Activated naive CD4-positive, alpha-beta T cell treated with anti-CD3 and anti-CD28 coated beads for 36 hours (primary cell): ENCODE results near the gene UPK2. TPM values are rescaled to one million over a fixed set of nuclear protein-coding genes. Genes with fewer than 3 reads are reported as not detected.

Experiments
- CTCF ChIA-PET: fragments of 350-600 bp; sonication (Branson Sonifier 250); formaldehyde crosslinking; loops from one replicate; lab custom pipeline; 2021; ENCODE audit warnings: antibody characterized with exemption; lab: Charles Lee
- DNase-seq: peaks from one replicate; pipeline ENCODE4 v3.0.0-alpha.2; 2020
- H3K27ac Mint-ChIP-seq: one replicate; pipeline ENCODE4 v1.8.0; 2021; ENCODE audit warnings: mild to moderate bottlenecking, mixed read lengths
- H3K27me3 Mint-ChIP-seq: one replicate; pipeline ENCODE4 v1.8.0; 2021; ENCODE audit warnings: low read depth, mixed read lengths
- H3K36me3 Mint-ChIP-seq: one replicate; pipeline ENCODE4 v1.8.0; 2021; ENCODE audit warnings: low read depth, mixed read lengths
- H3K4me1 Mint-ChIP-seq: one replicate; pipeline ENCODE4 v1.8.0; 2021; ENCODE audit warnings: low read depth, mixed read lengths
- H3K4me3 Mint-ChIP-seq: one replicate; pipeline ENCODE4 v1.8.0; 2021; ENCODE audit warnings: mild to moderate bottlenecking, moderate library complexity, mixed read lengths
- H3K9me3 Mint-ChIP-seq: one replicate; pipeline ENCODE4 v1.8.0; 2021; ENCODE audit warnings: mixed read lengths
- intact Hi-C: fragments of 100-400 bp; cut with micrococcal nuclease; formaldehyde crosslinking; loops from one replicate; pipeline ENCODE4 v1.15.1; 2023
- total RNA-seq, 2 experiments: library from RNA; stranded (reverse); gene quantifications; one replicate each; pipeline ENCODE4 v1.2.3, GENCODE V29; 2021

The UPK2 gene
- under 1 TPM; 0.25 to 0.45 TPM for total RNA-seq

DNA sequence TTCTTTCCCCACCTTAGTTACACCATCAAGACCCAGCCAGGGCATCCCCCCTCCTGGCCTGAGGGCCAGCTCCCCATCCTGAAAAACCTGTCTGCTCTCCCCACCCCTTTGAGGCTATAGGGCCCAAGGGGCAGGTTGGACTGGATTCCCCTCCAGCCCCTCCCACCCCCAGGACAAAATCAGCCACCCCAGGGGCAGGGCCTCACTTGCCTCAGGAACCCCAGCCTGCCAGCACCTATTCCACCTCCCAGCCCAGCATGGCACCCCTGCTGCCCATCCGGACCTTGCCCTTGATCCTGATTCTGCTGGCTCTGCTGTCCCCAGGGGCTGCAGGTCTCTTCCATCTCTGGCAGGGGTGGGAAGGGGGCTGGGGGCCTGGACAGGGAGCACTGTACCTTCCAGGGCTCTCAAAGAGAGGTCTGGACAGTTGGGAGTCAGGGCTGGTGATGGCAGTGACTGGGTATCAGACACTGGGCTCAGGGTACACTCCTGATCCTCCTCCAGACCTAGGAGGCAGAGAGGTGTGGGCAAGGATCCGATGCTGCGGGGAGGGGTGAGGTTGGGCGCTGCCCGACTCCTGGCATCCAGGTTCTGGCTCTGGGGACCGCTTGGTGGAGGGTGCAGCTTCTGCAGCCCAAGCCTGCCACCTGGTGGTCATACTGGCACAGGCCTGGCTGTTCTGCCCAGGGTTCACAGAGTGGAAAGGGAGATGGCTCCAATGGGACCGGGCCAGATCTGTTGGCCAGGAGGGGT is at the start of gene UPK2:
Gene UPK2, plus strand, starts transcription at position 205 of the 753 bp plus-strand sequence. Its CDS starts 53 bp downstream, at position 258.
- H3K27me3 Mint-ChIP-seq, result no peaks in the 10 kb centered on the region
- H3K27ac Mint-ChIP-seq, result no peak within 1 kb of the TSS
- H3K9me3 Mint-ChIP-seq, result no peaks in the 10 kb centered on the region
- CTCF ChIA-PET, result interaction anchor here (0.6 to 7.0 kb wide), 11 partner anchors 13 to 296 kb away, joined by 3 to 49 read pairs (median 7); no protein-coding TSS in a partner anchor
- no peak within 1 kb of the TSS for H3K4me3 Mint-ChIP-seq
- H3K36me3 Mint-ChIP-seq, result no peaks in the 10 kb centered on the region
- peak; percentile 95 for DNase-seq
- H3K4me1 Mint-ChIP-seq, result peaks cover 5% of the 10 kb centered on the region
- intact Hi-C loops, result loop anchor here (1.0 to 2.0 kb wide), 5 partner anchors 26 to 361 kb away; no protein-coding TSS in a partner anchor

DNA sequence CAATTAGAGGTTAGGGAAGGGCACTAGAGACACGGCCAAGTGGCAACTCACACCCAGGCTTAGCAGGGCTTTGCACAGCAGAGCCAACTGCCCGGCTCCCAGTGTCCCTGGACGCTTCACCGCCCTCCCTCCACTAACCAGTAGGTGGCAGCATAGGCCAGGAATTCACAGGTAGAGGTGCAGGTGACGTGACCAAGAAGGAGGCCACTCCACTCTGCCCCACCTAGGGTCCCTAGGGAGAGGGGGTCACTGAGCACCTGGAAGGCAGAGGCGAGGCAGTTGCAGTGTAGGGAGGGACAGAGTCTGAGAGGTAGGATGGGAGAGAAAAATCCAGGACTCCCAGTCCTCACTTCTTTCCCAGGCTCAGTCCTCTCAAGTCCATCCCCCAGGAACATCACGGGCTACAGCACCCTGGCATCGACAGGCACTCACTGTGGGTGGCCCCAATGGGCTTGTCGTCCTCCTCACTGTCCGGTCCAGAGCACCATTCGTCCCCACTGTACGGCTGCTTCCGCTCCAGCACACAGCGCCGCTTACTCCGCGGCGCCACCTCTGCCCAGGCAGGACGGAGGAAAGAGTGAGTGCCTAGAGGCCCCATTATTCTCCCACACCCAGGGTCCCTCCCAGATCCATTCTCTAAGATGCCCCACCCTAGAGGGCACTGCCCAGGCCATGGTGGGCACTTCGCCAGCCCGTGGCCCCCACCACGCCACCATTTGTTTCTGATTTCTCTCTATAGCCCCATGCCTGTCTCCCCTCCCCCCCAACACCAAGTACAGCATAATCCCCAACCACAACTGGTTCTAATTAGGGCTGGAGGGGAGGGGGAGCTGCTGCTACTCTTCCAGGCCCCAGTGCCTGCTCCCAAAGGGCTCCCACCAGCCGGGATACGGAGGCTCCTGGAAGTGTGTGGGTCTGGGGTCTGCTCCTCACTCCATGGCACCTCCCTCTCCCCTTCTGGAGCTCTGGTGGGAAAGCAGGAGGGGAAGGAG is 48.8 kb upstream of the UPK2 start:
- no peaks in the 10 kb centered on the region for H3K27me3 Mint-ChIP-seq
- CTCF ChIA-PET, result interaction anchor here (0.8 to 3.3 kb wide), 13 partner anchors 12 to 247 kb away, joined by 3 to 15 read pairs (median 5); partner anchors contain the start of gene CXCR5
- H3K4me1 Mint-ChIP-seq, result peaks cover 45% of the 10 kb centered on the region
- no peak overlapping the region for H3K4me3 Mint-ChIP-seq
- H3K36me3 Mint-ChIP-seq, result peaks cover 13% of the 10 kb centered on the region
- peak; percentile 96 for DNase-seq
- intact Hi-C loops, result loop anchor here (1.0 to 5.0 kb wide), 4 partner anchors 21 to 123 kb away; partner anchors contain the start of genes SLC37A4 and UPK2
- H3K27ac Mint-ChIP-seq, result peak overlapping the region; percentile 80
- H3K9me3 Mint-ChIP-seq, result no peaks in the 10 kb centered on the region

GRCh38 chr11:118908264-118908663 is 47.8 kb upstream of the UPK2 start:
- no peaks in the 10 kb centered on the region for H3K27me3 Mint-ChIP-seq
- no peak overlapping the region for H3K27ac Mint-ChIP-seq
- intact Hi-C loops, result loop anchor here (5.0 kb wide), 1 partner anchor 34 kb away; no protein-coding TSS in a partner anchor
- CTCF ChIA-PET, result interaction anchor here (0.9 to 3.1 kb wide), 7 partner anchors 13 to 218 kb away, joined by 4 to 13 read pairs (median 5); partner anchors contain the start of gene UPK2
- H3K36me3 Mint-ChIP-seq, result peaks cover 13% of the 10 kb centered on the region
- H3K4me3 Mint-ChIP-seq, result no peak overlapping the region
- no peaks in the 10 kb centered on the region for H3K9me3 Mint-ChIP-seq
- peaks cover 53% of the 10 kb centered on the region for H3K4me1 Mint-ChIP-seq
- no peak for DNase-seq

- peaks cover 13% of the 10 kb centered on the region for H3K36me3 Mint-ChIP-seq
- peak overlapping the region; percentile 75 for H3K27ac Mint-ChIP-seq
- CTCF ChIA-PET, result interaction anchor here (0.6 to 3.1 kb wide), 10 partner anchors 13 to 219 kb away, joined by 3 to 13 read pairs (median 4); partner anchors contain the start of gene UPK2
- no peaks in the 10 kb centered on the region for H3K27me3 Mint-ChIP-seq
- peaks cover 60% of the 10 kb centered on the region for H3K4me1 Mint-ChIP-seq
- H3K9me3 Mint-ChIP-seq, result no peaks in the 10 kb centered on the region
- intact Hi-C loops, result loop anchor here (5.0 kb wide), 1 partner anchor 33 kb away; no protein-coding TSS in a partner anchor
- no peak overlapping the region for H3K4me3 Mint-ChIP-seq
- DNase-seq, result no peak
These were observed 47.0 kb upstream of the UPK2 start for GRCh38 chr11:118908901-118909618.

GRCh38 chr11:118909619-118910308 is 46.3 kb upstream of the UPK2 start:
- peaks cover 67% of the 10 kb centered on the region for H3K4me1 Mint-ChIP-seq
- no peak for DNase-seq
- peak overlapping the region; percentile 43 for H3K4me3 Mint-ChIP-seq

GRCh38 chr11:118910309-118911112 is 45.6 kb upstream of the UPK2 start:
- Mint-ChIP-seq H3K27ac (peak overlapping the region; percentile 99), H3K27me3 (no peaks in the 10 kb centered on the region), H3K36me3 (peaks cover 18% of the 10 kb centered on the region), H3K9me3 (no peaks in the 10 kb centered on the region), H3K4me3 (peak overlapping the region; percentile 82), H3K4me1 (peaks cover 74% of the 10 kb centered on the region)
- peak; percentile 64 for DNase-seq
- intact Hi-C loops, result loop anchor here (1.0 to 5.0 kb wide), 2 partner anchors 18 to 187 kb away; a partner anchor contains a TSS
- CTCF ChIA-PET, result interaction anchor here (0.6 to 3.1 kb wide), 5 partner anchors 13 to 121 kb away, joined by 3 to 13 read pairs (median 3); partner anchors contain the start of gene UPK2

More at GRCh38 chr11:118909619-118910308, 46.3 kb upstream of the UPK2 start:
- Mint-ChIP-seq H3K36me3 (peaks cover 18% of the 10 kb centered on the region), H3K9me3 (no peaks in the 10 kb centered on the region), H3K27ac (peak overlapping the region; percentile 75), H3K27me3 (no peaks in the 10 kb centered on the region)
- CTCF ChIA-PET, result interaction anchor here (0.9 to 3.1 kb wide), 5 partner anchors 47 to 220 kb away, joined by 3 to 13 read pairs (median 3); partner anchors contain the start of gene UPK2
- intact Hi-C loops, result loop anchor here (5.0 kb wide), 2 partner anchors 33 to 188 kb away; a partner anchor contains a TSS

DNA sequence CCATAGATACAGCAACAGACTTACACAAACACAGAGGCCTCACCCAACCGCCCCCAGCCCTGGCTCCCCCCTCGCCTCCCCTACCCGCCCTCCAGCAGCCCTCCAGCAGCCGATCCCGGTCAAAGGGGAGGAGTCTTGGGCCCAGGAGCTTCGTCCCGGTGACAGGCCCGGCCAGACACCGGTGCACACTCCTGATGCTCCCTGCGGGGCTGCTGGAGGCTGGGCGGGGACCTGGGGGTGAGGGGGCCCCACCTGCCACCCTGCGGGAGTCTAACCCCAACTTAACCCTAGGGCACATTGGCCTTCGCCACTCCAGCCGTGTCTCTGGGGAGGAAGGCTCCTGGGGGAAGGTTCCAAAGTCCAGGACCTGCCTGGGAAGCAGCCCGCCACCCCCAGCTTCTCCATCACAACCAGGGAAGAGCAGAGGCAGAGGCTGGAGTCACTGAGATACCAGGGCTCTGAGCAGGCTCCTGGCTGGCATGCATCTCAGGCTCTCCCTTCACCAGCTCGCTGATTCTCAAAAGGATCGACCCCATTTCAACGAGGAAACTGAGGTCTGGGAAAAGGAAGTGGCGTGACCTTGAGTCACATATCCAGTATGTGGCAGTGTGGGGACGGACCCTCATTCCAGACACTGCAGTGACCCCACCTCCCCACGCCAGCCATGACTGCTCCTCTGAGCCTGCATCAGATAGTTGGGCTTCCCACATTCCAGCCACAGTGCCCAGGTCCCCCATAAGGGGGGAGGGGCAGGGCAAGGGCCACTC is 44.8 kb upstream of the UPK2 start:
- CTCF ChIA-PET, result interaction anchor here (0.8 to 3.4 kb wide), 5 partner anchors 17 to 221 kb away, joined by 3 to 14 read pairs (median 5); partner anchors contain the start of gene UPK2
- Mint-ChIP-seq H3K27ac (peak overlapping the region; percentile 99), H3K27me3 (no peaks in the 10 kb centered on the region), H3K9me3 (no peaks in the 10 kb centered on the region), H3K4me3 (peak overlapping the region; percentile 82), H3K36me3 (peaks cover 18% of the 10 kb centered on the region), H3K4me1 (peaks cover 82% of the 10 kb centered on the region)
- intact Hi-C loops, result loop anchor here (1.0 to 5.0 kb wide), 2 partner anchors 17 to 186 kb away; a partner anchor contains a TSS
- DNase-seq, result peak; percentile 46

- Mint-ChIP-seq H3K4me3 (peak overlapping the region; percentile 82), H3K4me1 (peaks cover 84% of the 10 kb centered on the region), H3K36me3 (peaks cover 15% of the 10 kb centered on the region), H3K9me3 (no peaks in the 10 kb centered on the region), H3K27ac (peak overlapping the region; percentile 99), H3K27me3 (no peaks in the 10 kb centered on the region)
- intact Hi-C loops, result loop anchor here (1.0 to 5.0 kb wide), 5 partner anchors 12 to 185 kb away; a partner anchor contains a TSS
- CTCF ChIA-PET, result interaction anchor here (0.8 to 3.4 kb wide), 3 partner anchors 17 to 222 kb away, joined by 3 to 14 read pairs (median 7); partner anchors contain the start of gene DDX6
- DNase-seq, result peak; percentile 95
These were observed 44.0 kb upstream of the UPK2 start for GRCh38 chr11:118911880-118912741.
